ENCODE measurements around the gene MYH14.
A peak's percentile ranks its signal among the peaks of the same experiment; 100 is the strongest.
"Not testable (repeated sequence)": the region's sequence is repeated elsewhere in the genome, so short reads cannot be mapped to it uniquely, and the experiment has no call there.

Gene MYH14

GRCh38 chr19:50237493-50237892 lies 34.1 kb downstream of the MYH14 start:
- peak; percentile 26 for TF ChIP-seq CTCF (IDR thresholded peaks at IDR 0.05; ENCODE audit: low read depth, low read length)
- not testable (repeated sequence) for H3K4me3 ChIP-seq (ENCODE audit: low read depth, low read length); DNase-seq (ENCODE audit: low read depth)

- no peak overlapping the region for H3K4me3 ChIP-seq (ENCODE audit: low read depth, low read length)
- DNase-seq (ENCODE audit: low read depth) = no peak
- TF ChIP-seq MAX (IDR thresholded peaks at IDR 0.05; ENCODE audit: low read depth, low read length) (no peak), CTCF (IDR thresholded peaks at IDR 0.05; ENCODE audit: low read depth, low read length) (no peak)
These were observed 34.6 kb downstream of the MYH14 start for GRCh38 chr19:50238043-50238442.

- no peak for TF ChIP-seq MAX (IDR thresholded peaks at IDR 0.05; ENCODE audit: low read depth, low read length)
- TF ChIP-seq CTCF (IDR thresholded peaks at IDR 0.05; ENCODE audit: low read depth, low read length) = no peak
- no peak for TF ChIP-seq POLR2A (IDR thresholded peaks at IDR 0.05; ENCODE audit: extremely low read depth, insufficient read length)
- TF ChIP-seq MYC (IDR thresholded peaks at IDR 0.05; ENCODE audit: low read depth, low read length) = no peak
- DNase-seq (ENCODE audit: low read depth) = no peak
- H3K4me3 ChIP-seq (ENCODE audit: low read depth, low read length) = no peak overlapping the region
These were observed 36.6 kb downstream of the MYH14 start for GRCh38 chr19:50239921-50240590.

- TF ChIP-seq POLR2A (IDR thresholded peaks at IDR 0.05; ENCODE audit: extremely low read depth, insufficient read length) = no peak
- no peak for TF ChIP-seq MYC (IDR thresholded peaks at IDR 0.05; ENCODE audit: low read depth, low read length)
- no peak for TF ChIP-seq MAX (IDR thresholded peaks at IDR 0.05; ENCODE audit: low read depth, low read length)
- TF ChIP-seq CTCF (IDR thresholded peaks at IDR 0.05; ENCODE audit: low read depth, low read length) = no peak
- no peak for DNase-seq (ENCODE audit: low read depth)
- no peak overlapping the region for H3K4me3 ChIP-seq (ENCODE audit: low read depth, low read length)
These were observed 39.2 kb downstream of the MYH14 start for GRCh38 chr19:50242581-50242980.

GRCh38 chr19:50244695-50245094 lies 41.3 kb downstream of the MYH14 start:
- no peak for DNase-seq (ENCODE audit: low read depth)
- no peak overlapping the region for H3K4me3 ChIP-seq (ENCODE audit: low read depth, low read length)
- TF ChIP-seq POLR2A (IDR thresholded peaks at IDR 0.05; ENCODE audit: extremely low read depth, insufficient read length) (no peak), CTCF (IDR thresholded peaks at IDR 0.05; ENCODE audit: low read depth, low read length) (no peak), MYC (IDR thresholded peaks at IDR 0.05; ENCODE audit: low read depth, low read length) (no peak), MAX (IDR thresholded peaks at IDR 0.05; ENCODE audit: low read depth, low read length) (no peak)

- H3K4me3 ChIP-seq (ENCODE audit: low read depth, low read length) = no peak overlapping the region
- TF ChIP-seq CTCF (IDR thresholded peaks at IDR 0.05; ENCODE audit: low read depth, low read length) (no peak), MAX (IDR thresholded peaks at IDR 0.05; ENCODE audit: low read depth, low read length) (no peak), POLR2A (IDR thresholded peaks at IDR 0.05; ENCODE audit: extremely low read depth, insufficient read length) (no peak)
- no peak for DNase-seq (ENCODE audit: low read depth)
These were observed 45.0 kb downstream of the MYH14 start for GRCh38 chr19:50248413-50248812.
